HCT116 (cell line): ENCODE results near the gene STAC. TPM values are rescaled to one million over a fixed set of nuclear protein-coding genes. Genes with fewer than 3 reads are reported as not detected.

Experiments
- ATAC-seq: fragments of 200-7000 bp; cut with Tn5 transposase; 2 replicates; pipeline ENCODE4 v1.9.1; 2020; ENCODE audit warnings: mild to moderate bottlenecking, moderate library complexity
- BruUV-seq: library from RNA; stranded (reverse); fragments of 400-500 nt; replicated peaks from 2 replicates; lab custom pipeline; 2021; lab: Mats Ljungman, UMichigan
- CTCF ChIA-PET: fragments of 300-600 bp; sonication (Branson Sonifier 250); formaldehyde crosslinking; loops from one replicate; lab custom pipeline; 2021; ENCODE audit warnings: antibody characterized with exemption; lab: Charles Lee
- POLR2A ChIA-PET: fragments of 300-600, 350-600 bp; sonication (Branson Sonifier 250); formaldehyde crosslinking; loops from one replicate; lab custom pipeline; 2021; ENCODE audit warnings: antibody characterized with exemption; lab: Charles Lee
- RAD21 ChIA-PET, 2 experiments: fragments of 300-600 bp; sonication (Branson Sonifier 250); formaldehyde crosslinking; loops; one replicate each; lab custom pipeline; 2023; ENCODE audit warnings: low total read pairs in 2 of 2; ENCODE audit not compliant: uncharacterized antibody in 2 of 2, unreplicated experiment in 2 of 2, low non-redundant PET in 1 of 2; lab: Charles Lee
- DNase-seq: peaks from one replicate; pipeline ENCODE4 v3.0.0-alpha.2; 2010; ENCODE audit warnings: low read depth, low spot score
- H2AFZ ChIP-seq: fragments of 200-600 bp; shearing (Covaris generic), sonication (generic); 2 replicates; pipeline ENCODE4 v1.6.1; 2017; ENCODE audit warnings: low read depth, mixed run types, mixed read lengths, antibody characterized with exemption, low read length; ENCODE audit not compliant: poor library complexity, severe bottlenecking
- H3K27ac ChIP-seq: 2 replicates; pipeline ENCODE4 v1.5.1; 2012; ENCODE audit warnings: low read depth, low read length
- H3K27me3 ChIP-seq: fragments of 200-600 bp; sonication (generic); 2 replicates; pipeline ENCODE4 v1.6.1; 2016; ENCODE audit warnings: mixed run types, low read length, mixed read lengths; ENCODE audit not compliant: insufficient read depth
- H3K36me3 ChIP-seq, 2 experiments: fragments of 200-500 bp in 1 of 2; fragments of 200-600 bp in 1 of 2; sonication (Bioruptor generic) in 1 of 2; sonication (generic) in 1 of 2; 2 replicates each; pipeline versions ENCODE4 v1.5.1 to v1.6.1; 2014 to 2016; ENCODE audit warnings: low read length in 2 of 2, inconsistent platforms in 1 of 2, mixed read lengths in 1 of 2, mixed run types in 1 of 2; ENCODE audit not compliant: insufficient read depth in 2 of 2, control insufficient read depth in 1 of 2
- H3K4me1 ChIP-seq, 2 experiments: fragments of 200-600 bp in 1 of 2; sonication (generic) in 1 of 2; 2 replicates each; pipeline versions ENCODE4 v1.5.1 to v1.6.1; 2012 to 2017; ENCODE audit warnings: low read length in 2 of 2, inconsistent platforms in 1 of 2, mild to moderate bottlenecking in 1 of 2, mixed read lengths in 1 of 2, mixed run types in 1 of 2, moderate library complexity in 1 of 2; ENCODE audit not compliant: insufficient read depth in 2 of 2, control insufficient read depth in 1 of 2
- H3K4me2 ChIP-seq: fragments of 200-600 bp; sonication (generic); 2 replicates; pipeline ENCODE4 v1.6.1; 2017; ENCODE audit warnings: mixed run types, low read length, mixed read lengths
- H3K4me3 ChIP-seq, 2 experiments: fragments of 200-600 bp in 1 of 2; sonication (generic) in 1 of 2; replicated peaks in 1 of 2; 2 replicates each; pipeline ENCODE4 v1.5.1; 2011 to 2016; ENCODE audit warnings: low read length in 2 of 2, control low read depth in 1 of 2, low read depth in 1 of 2, mild to moderate bottlenecking in 1 of 2, mixed read lengths in 1 of 2, mixed run types in 1 of 2
- H3K79me2 ChIP-seq: fragments of 200-600 bp; sonication (generic); 2 replicates; pipeline ENCODE4 v1.6.1; 2017; ENCODE audit warnings: mild to moderate bottlenecking, mixed run types, low read length, moderate library complexity, mixed read lengths; ENCODE audit not compliant: insufficient read depth
- H3K9ac ChIP-seq: fragments of 200-600 bp; sonication (generic); 2 replicates; pipeline ENCODE4 v1.6.1; 2016; ENCODE audit warnings: low read length, mixed read lengths
- H3K9me2 ChIP-seq: fragments of 200-600 bp; sonication (generic), shearing (Covaris generic); 2 replicates; pipeline ENCODE4 v1.6.1; 2017; ENCODE audit warnings: mixed run types, mild to moderate bottlenecking, moderate library complexity; ENCODE audit not compliant: insufficient read depth
- H3K9me3 ChIP-seq, 2 experiments: fragments of 200-500 bp in 1 of 2; fragments of 200-600 bp in 1 of 2; sonication (Bioruptor generic) in 1 of 2; sonication (generic) in 1 of 2; 2 replicates each; pipeline ENCODE4 v1.6.1; 2014 to 2017; ENCODE audit warnings: low read length in 2 of 2, mixed read lengths in 2 of 2, inconsistent platforms in 1 of 2, low read depth in 1 of 2, mild to moderate bottlenecking in 1 of 2, mixed run types in 1 of 2, moderate library complexity in 1 of 2; ENCODE audit not compliant: control insufficient read depth in 1 of 2, insufficient read depth in 1 of 2
- H4K20me1 ChIP-seq: fragments of 200-600 bp; sonication (generic), shearing (Covaris generic); 2 replicates; pipeline ENCODE4 v1.6.1; 2017; ENCODE audit warnings: mixed run types, mild to moderate bottlenecking, moderate library complexity; ENCODE audit not compliant: insufficient read depth
- CBX3 ChIP-seq: IDR thresholded peaks from 2 replicates; pipeline ENCODE4 v1.6.1; 2012; ENCODE audit warnings: low read depth
- EGR1 ChIP-seq: IDR thresholded peaks from 2 replicates; pipeline ENCODE4 v1.6.1; 2012; ENCODE audit warnings: low read depth
- FOSL1 ChIP-seq: IDR thresholded peaks from 2 replicates; pipeline ENCODE4 v1.6.1; 2012; ENCODE audit warnings: low read depth
- JUND ChIP-seq: IDR thresholded peaks from 2 replicates; pipeline ENCODE4 v1.6.1; 2012
- RAD21 ChIP-seq: IDR thresholded peaks from 2 replicates; pipeline ENCODE4 v1.6.1; 2012; ENCODE audit warnings: low read depth, mild to moderate bottlenecking
- SIN3A ChIP-seq: IDR thresholded peaks from 2 replicates; pipeline ENCODE4 v1.6.1; 2012; ENCODE audit warnings: low read depth
- SRF ChIP-seq: IDR thresholded peaks from 2 replicates; pipeline ENCODE4 v1.6.1; 2012; ENCODE audit warnings: low read depth
- YY1 ChIP-seq: IDR thresholded peaks from 2 replicates; pipeline ENCODE4 v1.6.1; 2011; ENCODE audit warnings: low read length, low read depth, moderate library complexity, mild to moderate bottlenecking; ENCODE audit not compliant: insufficient replicate concordance; ENCODE audit errors: extremely low read depth
- ZFX ChIP-seq: fragments of 450-650 bp; IDR thresholded peaks from 2 replicates; pipeline ENCODE4 v1.6.1; 2017
- intact Hi-C: fragments of 100-400 bp; cut with micrococcal nuclease; formaldehyde crosslinking; loops from 2 replicates; pipeline ENCODE4 v1.10.0; 2022
- total RNA-seq: library from RNA; stranded (reverse); gene quantifications from one replicate; pipeline ENCODE4 v1.2.1, GENCODE V29; 2021; ENCODE audit not compliant: unreplicated experiment
- TF ChIP-seq, protein P1 (sequence below), 3 experiments: fragments of 200-600 bp in 1 of 3; sonication (generic) in 1 of 3; IDR thresholded peaks in 2 of 3; conservative IDR thresholded peaks in 1 of 3; 2 replicates each; pipeline ENCODE4 v1.5.1; 2012 to 2017; ENCODE audit warnings: low read depth in 2 of 3, low read length in 2 of 3, antibody characterized with exemption in 1 of 3, borderline replicate concordance in 1 of 3, control low read depth in 1 of 3, mild to moderate bottlenecking in 1 of 3, mixed read lengths in 1 of 3, mixed run types in 1 of 3, moderate library complexity in 1 of 3; ENCODE audit not compliant: insufficient read depth in 1 of 3
- TF ChIP-seq, protein P2 (sequence below): IDR thresholded peaks from 2 replicates; pipeline ENCODE4 v1.6.1; 2012
- TF ChIP-seq, protein P3 (sequence below): IDR thresholded peaks from 2 replicates; pipeline ENCODE4 v1.6.1; 2012
- TF ChIP-seq, protein P4 (sequence below): IDR thresholded peaks from 2 replicates; pipeline ENCODE4 v1.6.1; 2011; ENCODE audit warnings: mild to moderate bottlenecking, low read length, moderate library complexity; ENCODE audit not compliant: insufficient replicate concordance; ENCODE audit errors: extremely low read depth

The STAC gene
- total RNA-seq, 1 experiment from 2014 or later, result not detected

DNA sequence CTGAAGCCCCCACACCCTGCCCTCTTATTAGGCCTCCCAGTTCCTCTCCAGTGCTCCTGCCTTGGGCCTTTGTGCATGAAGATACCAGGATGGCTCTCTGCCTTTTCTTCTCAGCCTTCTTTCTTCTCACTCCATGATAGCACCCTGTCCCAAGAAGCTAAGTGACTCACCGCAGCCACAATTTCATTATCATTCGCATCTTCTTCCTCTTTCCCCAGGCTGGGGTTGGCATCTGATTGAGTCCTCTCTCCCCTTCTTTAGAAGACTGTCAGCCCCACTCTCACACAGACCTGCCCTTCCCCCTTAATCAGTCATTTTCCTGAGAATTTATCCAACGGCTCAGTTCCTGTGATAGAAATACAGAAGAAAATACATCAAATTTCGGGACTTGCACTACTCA is 102.0 kb downstream of the STAC start:
- Histone ChIP-seq H3K27ac (no peak overlapping the region), H3K4me1 (no peaks in the 10 kb centered on the region), H3K9me3 (no peaks in the 10 kb centered on the region), H3K79me2 (no peaks in the 10 kb centered on the region), H3K9ac (no peak overlapping the region), H3K9me2 (no peaks in the 10 kb centered on the region), H3K4me2 (no peak overlapping the region), H3K4me3 (no peak overlapping the region), H2AFZ (no peak overlapping the region), H4K20me1 (no peaks in the 10 kb centered on the region), H3K36me3 (no peaks in the 10 kb centered on the region), H3K27me3 (no peaks in the 10 kb centered on the region)
- POLR2A ChIA-PET, result no interaction called here
- DNase-seq, result no peak
- RAD21 ChIA-PET, result no interaction called here
- ATAC-seq, result no peak
- CTCF ChIA-PET, result no interaction called here
- intact Hi-C loops, result no loop called here
- BruUV-seq, result no TSS peak
- TF ChIP-seq, protein P1, sequence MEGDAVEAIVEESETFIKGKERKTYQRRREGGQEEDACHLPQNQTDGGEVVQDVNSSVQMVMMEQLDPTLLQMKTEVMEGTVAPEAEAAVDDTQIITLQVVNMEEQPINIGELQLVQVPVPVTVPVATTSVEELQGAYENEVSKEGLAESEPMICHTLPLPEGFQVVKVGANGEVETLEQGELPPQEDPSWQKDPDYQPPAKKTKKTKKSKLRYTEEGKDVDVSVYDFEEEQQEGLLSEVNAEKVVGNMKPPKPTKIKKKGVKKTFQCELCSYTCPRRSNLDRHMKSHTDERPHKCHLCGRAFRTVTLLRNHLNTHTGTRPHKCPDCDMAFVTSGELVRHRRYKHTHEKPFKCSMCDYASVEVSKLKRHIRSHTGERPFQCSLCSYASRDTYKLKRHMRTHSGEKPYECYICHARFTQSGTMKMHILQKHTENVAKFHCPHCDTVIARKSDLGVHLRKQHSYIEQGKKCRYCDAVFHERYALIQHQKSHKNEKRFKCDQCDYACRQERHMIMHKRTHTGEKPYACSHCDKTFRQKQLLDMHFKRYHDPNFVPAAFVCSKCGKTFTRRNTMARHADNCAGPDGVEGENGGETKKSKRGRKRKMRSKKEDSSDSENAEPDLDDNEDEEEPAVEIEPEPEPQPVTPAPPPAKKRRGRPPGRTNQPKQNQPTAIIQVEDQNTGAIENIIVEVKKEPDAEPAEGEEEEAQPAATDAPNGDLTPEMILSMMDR (IDR thresholded peaks at IDR 0.05 in 2 of 3, conservative IDR thresholded peaks at IDR 0.05 in 1 of 3; ENCODE audit: borderline replicate concordance in 1 of 3, insufficient read depth in 1 of 3, low read depth in 2 of 3, low read length in 2 of 3), result no peak
- TF ChIP-seq CBX3 (no peak), YY1 (no peak), ZFX (no peak), FOSL1 (no peak), SRF (no peak), JUND (no peak), EGR1 (no peak), SIN3A (no peak), RAD21 (no peak)
- TF ChIP-seq, protein P2, sequence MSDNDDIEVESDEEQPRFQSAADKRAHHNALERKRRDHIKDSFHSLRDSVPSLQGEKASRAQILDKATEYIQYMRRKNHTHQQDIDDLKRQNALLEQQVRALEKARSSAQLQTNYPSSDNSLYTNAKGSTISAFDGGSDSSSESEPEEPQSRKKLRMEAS, result no peak
- TF ChIP-seq, protein P3, sequence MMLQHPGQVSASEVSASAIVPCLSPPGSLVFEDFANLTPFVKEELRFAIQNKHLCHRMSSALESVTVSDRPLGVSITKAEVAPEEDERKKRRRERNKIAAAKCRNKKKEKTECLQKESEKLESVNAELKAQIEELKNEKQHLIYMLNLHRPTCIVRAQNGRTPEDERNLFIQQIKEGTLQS, result no peak
- TF ChIP-seq, protein P4, sequence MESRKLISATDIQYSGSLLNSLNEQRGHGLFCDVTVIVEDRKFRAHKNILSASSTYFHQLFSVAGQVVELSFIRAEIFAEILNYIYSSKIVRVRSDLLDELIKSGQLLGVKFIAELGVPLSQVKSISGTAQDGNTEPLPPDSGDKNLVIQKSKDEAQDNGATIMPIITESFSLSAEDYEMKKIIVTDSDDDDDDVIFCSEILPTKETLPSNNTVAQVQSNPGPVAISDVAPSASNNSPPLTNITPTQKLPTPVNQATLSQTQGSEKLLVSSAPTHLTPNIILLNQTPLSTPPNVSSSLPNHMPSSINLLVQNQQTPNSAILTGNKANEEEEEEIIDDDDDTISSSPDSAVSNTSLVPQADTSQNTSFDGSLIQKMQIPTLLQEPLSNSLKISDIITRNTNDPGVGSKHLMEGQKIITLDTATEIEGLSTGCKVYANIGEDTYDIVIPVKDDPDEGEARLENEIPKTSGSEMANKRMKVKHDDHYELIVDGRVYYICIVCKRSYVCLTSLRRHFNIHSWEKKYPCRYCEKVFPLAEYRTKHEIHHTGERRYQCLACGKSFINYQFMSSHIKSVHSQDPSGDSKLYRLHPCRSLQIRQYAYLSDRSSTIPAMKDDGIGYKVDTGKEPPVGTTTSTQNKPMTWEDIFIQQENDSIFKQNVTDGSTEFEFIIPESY, result no peak
